ENCODE measurements around the gene FRY. TPM values are rescaled to one million over a fixed set of nuclear protein-coding genes. Genes with fewer than 3 reads are reported as not detected.

FRY gene
- total and polyA plus RNA-seq, 4 donors, result 6.2 to 31.2 (median 12.7) TPM

- Histone ChIP-seq H3K4me1 (ENCODE audit: control insufficient read depth in 4 of 4, insufficient read depth in 4 of 4, low read length in 3 of 4) (peaks cover 2 to 46% (median 36%) of the 10 kb centered on the region in 4 donors), H3K36me3 (ENCODE audit: control insufficient read depth in 4 of 4, insufficient read depth in 3 of 4, low read depth in 1 of 4, low read length in 3 of 4) (no peaks in the 10 kb centered on the region), H3K9ac (ENCODE audit: low read depth in 1 of 2, low read length in 2 of 2) (no peak overlapping the region), H3K27ac (ENCODE audit: low read depth in 1 of 2, low read length in 2 of 2) (no peak overlapping the region), H3K27me3 (ENCODE audit: control insufficient read depth in 4 of 4, insufficient read depth in 4 of 4, low read length in 3 of 4) (no peaks in the 10 kb centered on the region), H3K4me3 (ENCODE audit: low read depth in 1 of 3, low read length in 3 of 3) (no peak overlapping the region), H3K9me3 (ENCODE audit: control insufficient read depth in 4 of 4, low read length in 3 of 4) (no peaks in the 10 kb centered on the region)
- DNase-seq (ENCODE audit: low spot score), result no peak
- TF ChIP-seq SP1 (IDR thresholded peaks at IDR 0.05), result no peak
- TF ChIP-seq FOXA2 (IDR thresholded peaks at IDR 0.05), result no peak
- TF ChIP-seq EGR1 (IDR thresholded peaks at IDR 0.05; ENCODE audit: low read depth in 2 of 2), result no peak
- no peak for TF ChIP-seq GABPA (IDR thresholded peaks at IDR 0.05 in 1 of 2, conservative IDR thresholded peaks at IDR 0.05 in 1 of 2)
- TF ChIP-seq, protein P1, sequence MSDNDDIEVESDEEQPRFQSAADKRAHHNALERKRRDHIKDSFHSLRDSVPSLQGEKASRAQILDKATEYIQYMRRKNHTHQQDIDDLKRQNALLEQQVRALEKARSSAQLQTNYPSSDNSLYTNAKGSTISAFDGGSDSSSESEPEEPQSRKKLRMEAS (IDR thresholded peaks at IDR 0.05), result no peak
- TF ChIP-seq CTCF (IDR thresholded peaks at IDR 0.05; ENCODE audit: low read depth, low read length, missing input control), result no peak
- no peak for TF ChIP-seq FOXA1 (IDR thresholded peaks at IDR 0.05)
- TF ChIP-seq RXRA (IDR thresholded peaks at IDR 0.05), result no peak
- TF ChIP-seq HNF4G (IDR thresholded peaks at IDR 0.05), result no peak
- TF ChIP-seq JUND (IDR thresholded peaks at IDR 0.05), result no peak
- no peak for TF ChIP-seq TAF1 (conservative IDR thresholded peaks at IDR 0.05)
- TF ChIP-seq YY1 (IDR thresholded peaks at IDR 0.05), result no peak
- no peak for TF ChIP-seq NR2F2 (IDR thresholded peaks at IDR 0.05)
- no peak for TF ChIP-seq REST (IDR thresholded peaks at IDR 0.05)
- 24% methylated on average over 2 of the region's 2 CpGs for WGBS
Measured at GRCh38 chr13:32037471-32037870, 5.9 kb downstream of the FRY start.

GRCh38 chr13:32038343-32038742, 6.8 kb downstream of the FRY start:
- Histone ChIP-seq H3K27me3 (ENCODE audit: control insufficient read depth in 4 of 4, insufficient read depth in 4 of 4, low read length in 3 of 4) (no peaks in the 10 kb centered on the region), H3K9me3 (ENCODE audit: control insufficient read depth in 4 of 4, low read length in 3 of 4) (no peaks in the 10 kb centered on the region), H3K36me3 (ENCODE audit: control insufficient read depth in 4 of 4, insufficient read depth in 3 of 4, low read depth in 1 of 4, low read length in 3 of 4) (no peaks in the 10 kb centered on the region), H3K9ac (ENCODE audit: low read depth in 1 of 2, low read length in 2 of 2) (no peak overlapping the region), H3K4me1 (ENCODE audit: control insufficient read depth in 4 of 4, insufficient read depth in 4 of 4, low read length in 3 of 4) (peaks cover 2 to 46% (median 36%) of the 10 kb centered on the region in 4 donors), H3K4me3 (ENCODE audit: low read depth in 1 of 3, low read length in 3 of 3) (no peak overlapping the region), H3K27ac (ENCODE audit: low read depth in 1 of 2, low read length in 2 of 2) (no peak overlapping the region)
- TF ChIP-seq, protein P1 (IDR thresholded peaks at IDR 0.05), result no peak
- TF ChIP-seq JUND (IDR thresholded peaks at IDR 0.05) (no peak), YY1 (IDR thresholded peaks at IDR 0.05) (no peak), RAD21 (IDR thresholded peaks at IDR 0.05) (no peak), CTCF (IDR thresholded peaks at IDR 0.05; ENCODE audit: low read depth, low read length, missing input control) (no peak), HNF4G (IDR thresholded peaks at IDR 0.05) (no peak), HNF4A (conservative IDR thresholded peaks at IDR 0.05) (no peak), ATF3 (IDR thresholded peaks at IDR 0.05) (no peak), GABPA (IDR thresholded peaks at IDR 0.05 in 1 of 2, conservative IDR thresholded peaks at IDR 0.05 in 1 of 2) (no peak), NR2F2 (IDR thresholded peaks at IDR 0.05) (no peak)
- DNase-seq (ENCODE audit: low spot score), result no peak
- WGBS, result 88% methylated on average over 5 of the region's 5 CpGs
